Stromal cell of bone marrow (primary cell): ENCODE results near the gene CCN5.
"Not testable (repeated sequence)": the region's sequence is repeated elsewhere in the genome, so short reads cannot be mapped to it uniquely, and the experiment has no call there.

ENCODE experiments used
- DNase-seq: peaks from one replicate; pipeline ENCODE4 v3.0.0-alpha.2; 2012; ENCODE audit warnings: low read depth

The CCN5 gene, protein sequence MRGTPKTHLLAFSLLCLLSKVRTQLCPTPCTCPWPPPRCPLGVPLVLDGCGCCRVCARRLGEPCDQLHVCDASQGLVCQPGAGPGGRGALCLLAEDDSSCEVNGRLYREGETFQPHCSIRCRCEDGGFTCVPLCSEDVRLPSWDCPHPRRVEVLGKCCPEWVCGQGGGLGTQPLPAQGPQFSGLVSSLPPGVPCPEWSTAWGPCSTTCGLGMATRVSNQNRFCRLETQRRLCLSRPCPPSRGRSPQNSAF

DNA sequence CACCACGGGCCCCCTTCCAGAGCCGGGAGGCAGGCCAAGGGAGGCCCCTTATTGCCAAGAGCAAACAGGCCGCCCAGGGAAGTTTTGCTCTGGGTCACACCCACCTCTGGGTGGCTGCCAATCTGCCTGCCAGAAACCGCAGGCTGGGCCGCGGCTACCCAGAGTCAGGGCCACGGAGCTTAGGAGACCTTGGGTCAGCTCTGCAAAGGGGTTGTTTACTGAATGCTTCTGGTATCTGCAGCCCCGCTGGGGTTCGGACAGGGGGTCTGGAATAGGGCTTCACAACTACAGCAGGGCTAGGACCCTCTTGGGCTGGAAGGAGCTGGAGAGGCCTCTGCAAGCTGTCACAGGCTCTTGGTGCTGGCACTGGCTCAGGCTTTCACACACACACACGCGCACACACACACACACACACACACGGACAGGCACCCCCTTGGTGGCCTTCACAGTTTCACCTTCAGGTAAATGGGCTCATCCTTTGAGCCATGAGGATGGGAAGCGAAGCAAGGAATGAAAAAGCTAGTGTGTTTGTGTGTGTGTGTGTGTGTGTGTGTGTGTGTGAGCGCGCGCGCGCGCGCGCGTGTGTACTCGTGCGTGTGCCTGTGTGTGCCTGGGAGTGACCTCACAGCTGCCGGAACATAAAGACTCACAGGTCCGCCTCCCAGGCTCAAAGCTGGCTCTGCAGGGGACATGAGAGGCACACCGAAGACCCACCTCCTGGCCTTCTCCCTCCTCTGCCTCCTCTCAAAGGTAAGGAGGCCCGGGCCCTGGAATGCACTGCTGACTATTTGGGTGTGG lies at the start of gene CCN5:
CCN5 (plus strand) TSS at position 669 of the 798 bp plus-strand sequence; CDS start at position 691, 22 bp downstream.
- peak; percentile 80 for DNase-seq

GRCh38 chr20:44666066-44666465 lies 49.1 kb upstream of the CCN5 start:
- DNase-seq: no peak

GRCh38 chr20:44670851-44671250 lies 44.3 kb upstream of the CCN5 start:
- not testable (repeated sequence) for DNase-seq

DNA sequence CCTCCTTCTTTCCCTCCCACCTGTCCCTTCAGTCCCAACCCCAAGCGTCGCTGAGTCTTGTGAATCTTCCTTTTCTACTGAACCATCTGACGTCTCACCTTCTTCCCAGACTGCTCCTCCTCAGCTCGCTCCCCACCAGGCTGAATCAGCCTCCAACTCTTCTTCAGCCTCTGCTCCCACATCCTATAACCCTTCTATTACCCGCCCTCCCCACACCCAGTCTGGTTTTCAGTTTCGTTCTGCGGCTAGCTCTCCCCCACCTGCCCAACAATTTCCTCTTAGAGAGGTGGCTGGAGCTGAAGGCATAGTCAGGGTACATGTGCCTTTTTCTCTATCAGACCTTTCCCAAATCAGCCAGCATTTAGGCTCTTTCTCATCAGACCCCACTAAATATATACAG lies 43.6 kb upstream of the CCN5 start:
- not testable (repeated sequence) for DNase-seq

GRCh38 chr20:44672318-44672902 lies 42.8 kb upstream of the CCN5 start:
- not testable (repeated sequence) for DNase-seq

- DNase-seq: no peak
Observed at GRCh38 chr20:44678242-44678641, 36.9 kb upstream of the CCN5 start.

DNA sequence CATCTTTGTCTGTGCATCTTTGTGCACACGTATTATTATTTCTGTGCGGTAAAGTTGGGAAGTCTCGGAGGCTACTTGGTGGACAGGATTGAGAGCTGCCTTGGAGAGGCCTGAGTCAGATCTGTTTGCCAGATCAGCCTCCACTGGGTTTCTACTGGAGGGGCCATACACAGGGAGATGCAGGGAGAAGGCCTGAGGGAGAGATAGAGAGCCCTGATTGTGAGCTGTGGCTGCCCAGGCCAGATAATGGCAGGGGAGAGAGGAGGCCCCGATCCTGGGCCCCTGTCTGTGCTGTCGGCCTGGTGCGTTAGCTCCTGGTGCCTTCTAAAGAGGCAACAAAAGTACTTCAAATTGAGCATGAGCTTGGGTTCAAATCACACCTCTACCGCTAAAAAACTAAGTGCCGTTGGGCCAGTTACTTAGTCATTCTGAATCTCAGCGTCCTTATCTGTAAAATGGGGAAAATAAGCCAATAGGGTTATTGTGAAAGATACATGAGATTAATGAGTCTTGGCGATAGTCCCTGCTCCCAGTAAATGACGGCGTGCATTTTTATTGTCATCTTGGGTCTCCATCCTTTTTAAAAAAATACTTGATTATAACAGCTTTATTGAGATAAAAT lies 36.1 kb upstream of the CCN5 start:
- no peak for DNase-seq

DNA sequence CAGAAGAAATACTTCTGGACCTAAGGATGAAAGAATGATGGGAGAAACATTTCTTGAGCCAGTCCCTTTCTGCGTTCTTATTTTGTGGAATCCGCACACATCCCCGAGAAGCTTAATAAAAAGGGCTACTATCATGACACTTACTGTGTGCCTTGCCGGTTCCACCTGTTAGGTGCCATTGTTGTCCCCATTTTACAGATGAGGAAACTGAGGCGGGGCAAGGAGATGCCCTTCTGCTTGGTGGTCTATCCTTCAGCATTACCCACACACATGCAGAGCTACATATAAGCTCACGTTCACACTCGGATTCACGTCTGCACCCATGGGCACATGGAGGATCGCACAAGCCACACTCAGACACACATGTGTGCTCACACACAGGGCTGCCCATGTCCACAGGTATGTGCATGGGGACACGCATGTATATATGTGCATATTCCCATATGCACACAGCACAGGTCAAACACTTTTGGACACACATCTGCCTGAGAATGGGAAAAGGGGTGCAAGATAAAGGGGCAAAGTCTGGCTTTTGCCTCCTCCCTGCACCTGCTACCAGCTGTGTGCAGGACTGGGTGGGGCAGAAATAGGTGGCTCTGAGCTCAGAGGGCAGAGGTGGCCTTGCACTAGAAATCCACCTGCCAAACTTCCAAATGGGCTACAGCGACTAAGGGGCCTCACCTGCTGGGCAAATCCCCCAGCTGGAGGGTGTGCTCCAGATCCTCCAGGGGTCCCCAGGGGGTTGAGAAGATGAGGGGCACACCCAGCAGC lies 33.2 kb upstream of the CCN5 start:
- no peak for DNase-seq

- DNase-seq: no peak
Observed at GRCh38 chr20:44683263-44684046, 31.7 kb upstream of the CCN5 start.

DNA sequence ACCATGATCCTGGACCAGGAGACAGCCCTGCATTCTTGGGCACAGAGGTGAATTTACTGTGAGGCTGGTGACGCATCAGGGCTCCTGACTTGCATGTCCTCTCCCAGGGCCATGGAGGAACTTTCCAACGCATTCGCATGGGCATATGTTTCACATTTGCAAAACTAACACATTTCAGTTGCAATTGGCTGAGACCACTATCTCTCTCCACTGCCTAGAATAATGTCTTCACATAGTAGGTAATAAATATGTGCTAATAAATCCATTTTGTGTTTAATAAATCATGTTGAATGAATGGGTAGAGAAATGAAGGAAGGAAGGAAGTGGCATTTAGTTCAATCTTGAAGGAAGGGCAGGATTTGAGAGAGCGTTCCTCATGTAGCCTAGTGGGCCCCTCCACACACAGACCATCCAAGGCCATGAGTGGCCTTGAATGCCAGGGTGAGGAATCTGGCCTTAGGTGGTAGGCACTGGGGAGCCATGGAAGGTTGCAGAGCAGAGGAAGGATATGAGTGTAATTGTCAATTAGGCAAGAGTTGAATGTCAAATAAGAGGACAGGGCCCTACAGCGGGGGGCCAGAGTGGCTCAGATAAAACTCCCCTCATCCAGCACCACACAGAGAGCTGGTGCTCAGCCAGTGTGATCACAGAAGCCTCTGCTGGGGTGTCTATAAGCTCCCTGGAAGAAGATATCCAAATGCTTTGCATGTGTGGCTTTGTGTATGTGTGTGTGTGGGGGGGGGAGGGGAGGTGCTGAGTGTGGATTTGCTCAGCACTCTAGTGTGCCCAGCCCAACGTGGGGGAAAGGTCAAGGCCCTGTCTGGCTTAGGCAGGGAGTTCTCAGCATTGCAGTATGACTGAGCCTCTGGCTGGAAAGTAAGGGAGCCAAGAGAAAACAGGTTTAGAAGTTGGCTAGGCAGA lies 30.9 kb upstream of the CCN5 start:
- no peak for DNase-seq

DNA sequence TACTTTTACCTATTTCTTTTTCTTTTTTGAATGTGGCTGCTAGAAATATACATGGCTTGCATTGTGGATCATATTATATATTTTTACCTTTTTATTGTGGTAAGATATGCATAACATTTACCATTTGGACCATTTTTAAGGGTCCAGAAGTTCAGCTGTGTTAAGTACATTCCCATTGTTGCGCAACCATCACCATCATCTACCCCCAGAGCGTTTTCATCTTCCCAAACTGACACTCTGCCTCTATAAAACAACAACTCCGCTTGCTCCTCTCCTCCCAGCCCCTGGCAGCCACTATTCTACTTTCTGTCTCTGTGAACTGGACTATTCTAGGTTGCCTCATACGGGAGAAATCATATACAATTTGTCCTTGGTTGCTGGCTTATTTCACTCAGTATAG lies 28.2 kb upstream of the CCN5 start:
- no peak for DNase-seq

DNA sequence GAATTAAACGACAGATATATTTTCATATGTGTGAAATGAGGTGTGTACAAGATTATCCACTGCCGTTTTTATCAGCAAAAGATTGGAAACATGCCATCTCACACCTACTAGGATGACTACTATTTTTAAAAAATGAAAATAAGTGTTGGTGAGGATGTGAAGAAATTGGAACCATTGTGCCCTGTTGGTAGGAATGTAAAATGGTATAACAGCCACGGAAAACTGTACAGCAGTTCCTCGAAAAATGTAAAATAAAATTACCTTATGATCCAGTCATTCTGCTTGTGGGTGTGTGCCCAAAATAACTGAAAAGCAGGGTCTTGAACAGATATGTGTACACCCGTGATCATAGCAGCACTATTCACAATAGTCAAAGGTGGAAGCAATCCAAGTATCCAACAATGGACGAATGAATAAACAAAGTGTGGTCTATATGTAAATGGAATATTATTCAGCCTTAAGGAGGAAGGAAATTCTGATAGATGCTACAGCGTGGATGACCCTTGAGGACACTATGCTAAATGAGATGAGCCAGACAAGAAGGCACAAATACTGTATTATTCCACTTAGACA lies 27.0 kb upstream of the CCN5 start:
- DNase-seq: no peak

GRCh38 chr20:44689809-44690208 lies 25.4 kb upstream of the CCN5 start:
- DNase-seq: no peak

DNA sequence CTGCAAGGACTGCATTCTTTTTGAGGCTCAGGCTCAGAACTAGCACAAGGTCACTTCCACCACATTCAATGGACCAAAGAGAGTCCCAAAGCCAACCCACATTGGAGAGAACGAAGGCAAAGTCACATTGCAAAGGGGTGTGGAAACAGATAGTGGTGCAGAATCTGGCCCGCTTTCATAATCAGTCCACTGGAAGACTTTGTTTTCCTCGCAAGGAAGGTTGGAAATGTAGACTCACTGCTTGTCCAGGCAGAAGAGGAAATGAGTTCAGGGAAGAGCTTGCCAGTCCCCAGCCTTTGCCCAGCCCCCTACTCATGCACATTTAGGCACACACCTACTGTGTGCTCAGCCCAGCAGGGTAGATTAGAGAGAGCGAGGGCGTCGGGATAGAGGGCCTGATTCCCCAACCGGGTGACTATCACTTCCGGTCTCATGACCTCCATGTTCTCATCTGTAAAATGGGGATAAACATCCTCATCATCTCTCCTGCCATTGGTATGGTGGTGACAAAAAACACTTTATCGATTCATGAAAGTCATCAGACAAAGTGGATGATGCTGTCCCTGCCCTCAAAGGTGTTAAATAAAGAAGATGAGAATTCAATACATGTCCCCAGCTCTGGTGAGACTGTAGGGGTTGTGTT lies 24.3 kb upstream of the CCN5 start:
- no peak for DNase-seq

- DNase-seq: no peak
Observed at GRCh38 chr20:44691424-44692423, 23.4 kb upstream of the CCN5 start.

- peak; percentile 99 for DNase-seq
Observed at GRCh38 chr20:44692932-44693480, 22.2 kb upstream of the CCN5 start.

DNA sequence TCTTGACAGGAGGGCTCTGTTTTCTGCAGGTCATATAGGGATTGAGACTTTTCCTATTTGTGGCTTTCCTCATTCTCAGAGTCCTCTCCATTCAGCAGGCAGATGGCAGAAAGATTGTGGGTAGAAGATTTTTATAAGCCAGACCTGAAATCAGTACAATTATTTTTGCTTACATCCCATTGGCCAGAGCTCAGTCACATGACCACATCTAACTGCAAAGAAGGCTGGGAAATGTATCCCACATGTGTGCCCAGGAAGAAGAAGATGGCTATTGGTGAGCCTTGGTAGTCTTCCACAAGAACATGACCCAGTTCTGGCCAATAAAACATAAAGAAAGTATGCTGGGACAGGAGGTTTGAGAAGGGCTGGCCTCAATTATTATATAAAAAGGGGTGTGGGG lies 21.5 kb upstream of the CCN5 start:
- no peak for DNase-seq

- DNase-seq: no peak
Observed at GRCh38 chr20:44694159-44694558, 21.0 kb upstream of the CCN5 start.
